Measurements from ENCODE around the gene ASAP3. TPM values are rescaled to one million over a fixed set of nuclear protein-coding genes. Genes with fewer than 3 reads are reported as not detected.

Gene ASAP3
- total and polyA plus RNA-seq, 2 of the 13 experiments (the other 11 are each of a cell fraction or from before 2014, with no cell fraction given) = 32.6 to 37.0 TPM

- no peak for TF ChIP-seq NFKBIZ (CRISPR knock-in tag; IDR thresholded peaks at IDR 0.05)
- TF ChIP-seq ZBTB7A (CRISPR knock-in tag; IDR thresholded peaks at IDR 0.05) = no peak
- peak; percentile 36; the same call in 1 of the 2 replicates for TF ChIP-seq ZNF350 (CRISPR knock-in tag; IDR thresholded peaks at IDR 0.05; ENCODE audit: borderline replicate concordance, low read depth)
- peak; percentile 63 for TF ChIP-seq RBM22 (optimal IDR thresholded peaks at IDR 0.05; ENCODE audit: low read length)
- TF ChIP-seq RELA (CRISPR knock-in tag; IDR thresholded peaks at IDR 0.05) = no peak
- TF ChIP-seq ZNF280B (CRISPR knock-in tag; IDR thresholded peaks at IDR 0.05; ENCODE audit: borderline replicate concordance) = peak; percentile 40; the same call in 1 of the 2 replicates
- TF ChIP-seq SETDB1 (CRISPR knock-in tag; IDR thresholded peaks at IDR 0.05; ENCODE audit: borderline replicate concordance) = no peak; the same call in 1 of the 2 replicates
- TF ChIP-seq TERF1 (CRISPR knock-in tag; IDR thresholded peaks at IDR 0.05) = no peak
- peak; percentile 84; the same call in 1 of the 2 replicates for TF ChIP-seq TMF1 (CRISPR knock-in tag; IDR thresholded peaks at IDR 0.05; ENCODE audit: low read depth)
- no peak for TF ChIP-seq SP1 (IDR thresholded peaks at IDR 0.05)
- no peak for TF ChIP-seq SP1 (CRISPR knock-in tag; IDR thresholded peaks at IDR 0.05)
- TF ChIP-seq SALL2 (CRISPR knock-in tag; IDR thresholded peaks at IDR 0.05) = no peak
- TF ChIP-seq RAD21 (CRISPR knock-in tag; IDR thresholded peaks at IDR 0.05) = no peak; the same call in 1 of the 2 replicates
- TF ChIP-seq MIER3 (CRISPR knock-in tag; IDR thresholded peaks at IDR 0.05; ENCODE audit: borderline replicate concordance) = no peak
- TF ChIP-seq ARID2 (CRISPR knock-in tag; IDR thresholded peaks at IDR 0.05; ENCODE audit: borderline replicate concordance) = 0 out of 2 replicates have a peak, but pooled peaks have one; percentile 44
- TF ChIP-seq ZKSCAN5 (CRISPR knock-in tag; IDR thresholded peaks at IDR 0.05) = no peak
- no peak for TF ChIP-seq RCOR2 (CRISPR knock-in tag; IDR thresholded peaks at IDR 0.05)
- TF ChIP-seq RNF2 (conservative IDR thresholded peaks at IDR 0.05; ENCODE audit: low read depth) = no peak
- no peak for TF ChIP-seq SCMH1 (CRISPR knock-in tag; IDR thresholded peaks at IDR 0.05; ENCODE audit: borderline replicate concordance)
- TF ChIP-seq PHF5A (CRISPR knock-in tag; IDR thresholded peaks at IDR 0.05; ENCODE audit: low read depth, unreplicated experiment) = no peak
- TF ChIP-seq EP300 (IDR thresholded peaks at IDR 0.05; ENCODE audit: low read depth in 2 of 2, low read length in 2 of 2) = no peak
- no peak for TF ChIP-seq EP300 (CRISPR knock-in tag; IDR thresholded peaks at IDR 0.05; ENCODE audit: borderline replicate concordance)
- no peak for TF ChIP-seq RFXAP (CRISPR knock-in tag; IDR thresholded peaks at IDR 0.05; ENCODE audit: borderline replicate concordance)
- TF ChIP-seq ZNF567 (CRISPR knock-in tag; IDR thresholded peaks at IDR 0.05; ENCODE audit: borderline replicate concordance) = no peak
Observed at GRCh38 chr1:23424293-23425192, 59.4 kb downstream of the ASAP3 start, which contains the start of gene TCEA3 (continued).

Measured in HepG2 (cell line).